ENCODE results near the gene CDK6. TPM values are rescaled to one million over a fixed set of nuclear protein-coding genes. Genes with fewer than 3 reads are reported as not detected.

CDK6 gene
- polyA plus RNA-seq, 4 donors = 43.8 to 53.3 (median 45.1) TPM

DNA sequence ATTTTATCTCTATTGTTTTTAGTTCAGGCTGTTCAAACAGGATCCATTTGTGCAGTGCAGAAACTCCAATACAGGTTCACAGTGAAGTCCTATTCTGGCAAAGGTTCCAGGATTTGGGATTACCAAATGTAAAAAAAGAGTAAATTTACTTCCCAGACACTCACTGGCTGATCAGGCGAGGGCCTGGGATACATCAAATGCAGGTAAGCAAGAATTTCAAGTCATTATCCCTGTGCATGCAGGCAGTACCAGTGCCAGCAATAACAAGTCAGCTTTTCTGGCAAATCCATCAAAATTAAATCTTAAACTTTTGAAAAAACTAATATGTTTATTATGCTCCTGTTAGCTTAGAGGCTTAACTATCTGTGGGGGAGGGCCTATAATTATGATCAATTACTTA, 6.3 kb downstream of the CDK6 start:
- DNase-seq (ENCODE audit: low read depth in 4 of 4, low spot score in 3 of 4) = no peak

DNA sequence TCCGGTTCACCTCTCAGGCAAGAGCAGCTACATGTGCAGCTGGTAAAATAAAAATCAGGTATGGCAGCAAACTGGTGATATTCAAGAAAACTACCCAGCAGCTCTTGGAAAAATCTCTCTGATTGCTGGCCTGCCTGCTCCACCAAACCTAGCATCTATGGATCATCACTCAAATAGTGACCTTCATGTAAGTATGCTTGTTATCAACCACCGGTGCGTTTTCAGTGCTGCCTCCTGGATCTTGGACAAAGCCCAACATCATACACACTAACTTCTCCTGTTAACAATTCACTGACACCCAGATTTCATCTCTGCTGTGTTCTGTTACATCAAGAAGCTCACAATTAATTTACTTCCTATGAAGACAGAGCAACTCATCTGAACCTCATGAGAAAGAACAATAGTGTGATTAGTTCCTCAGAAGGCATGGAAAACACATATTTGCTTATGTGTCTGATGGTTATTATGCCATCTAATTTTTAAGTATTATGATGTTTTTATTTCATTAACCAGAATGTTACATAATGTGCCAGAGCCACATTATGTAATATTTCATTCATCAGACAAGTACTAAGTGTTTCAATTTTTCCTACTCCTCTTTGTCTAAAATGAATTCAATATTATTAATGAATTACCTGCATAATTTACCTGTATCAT, 8.8 kb downstream of the CDK6 start:
- no peak for DNase-seq (ENCODE audit: low read depth in 4 of 4, low spot score in 3 of 4)

GRCh38 chr7:92826258-92826938, 10.0 kb downstream of the CDK6 start:
- no peak for DNase-seq (ENCODE audit: low read depth in 4 of 4, low spot score in 3 of 4)

- DNase-seq (ENCODE audit: low read depth in 4 of 4, low spot score in 3 of 4) = no peak
Observed at GRCh38 chr7:92824901-92825480, 11.4 kb downstream of the CDK6 start.

GRCh38 chr7:92824450-92824849, 11.9 kb downstream of the CDK6 start:
- DNase-seq (ENCODE audit: low read depth in 4 of 4, low spot score in 3 of 4) = no peak

DNA sequence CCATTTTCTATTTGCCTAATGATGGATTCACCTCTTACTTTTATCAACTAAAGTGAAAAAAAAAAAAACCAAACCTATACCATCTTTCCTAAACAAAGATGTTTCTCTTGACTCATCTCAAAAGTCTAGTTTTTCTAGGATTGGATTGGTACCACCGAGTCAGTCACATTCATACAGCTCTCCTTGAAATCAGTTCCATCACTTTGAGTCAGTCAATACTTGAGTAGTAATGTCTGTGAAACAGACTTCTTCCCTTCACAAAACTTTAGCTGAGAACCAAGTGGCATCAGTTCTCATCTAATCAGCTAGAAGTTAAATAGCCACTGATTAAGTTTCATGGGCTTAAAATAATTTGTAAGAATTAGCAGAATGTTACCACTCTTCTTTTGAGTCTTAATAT, 13.3 kb downstream of the CDK6 start:
- no peak for DNase-seq (ENCODE audit: low read depth in 4 of 4, low spot score in 3 of 4)

DNA sequence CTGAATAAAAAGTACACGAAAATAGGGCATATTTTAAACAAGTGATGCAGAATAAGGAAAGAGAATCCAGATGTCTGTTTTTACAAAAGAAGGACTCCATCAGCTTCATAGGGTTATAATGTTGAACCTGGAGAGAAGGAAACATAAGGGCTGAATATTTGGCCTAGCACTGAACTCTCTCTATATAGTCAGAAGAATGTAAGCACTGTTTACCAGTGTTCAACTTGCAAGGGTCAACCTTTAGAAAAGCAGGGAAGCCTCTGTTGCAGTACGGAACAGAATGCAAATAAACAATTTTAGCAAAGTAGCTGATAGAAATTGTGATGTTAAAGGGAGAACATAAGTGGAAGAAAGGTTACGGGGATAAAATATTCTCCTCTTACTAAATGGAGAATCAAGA, 16.2 kb downstream of the CDK6 start:
- no peak for DNase-seq (ENCODE audit: low read depth in 4 of 4, low spot score in 3 of 4)

DNA sequence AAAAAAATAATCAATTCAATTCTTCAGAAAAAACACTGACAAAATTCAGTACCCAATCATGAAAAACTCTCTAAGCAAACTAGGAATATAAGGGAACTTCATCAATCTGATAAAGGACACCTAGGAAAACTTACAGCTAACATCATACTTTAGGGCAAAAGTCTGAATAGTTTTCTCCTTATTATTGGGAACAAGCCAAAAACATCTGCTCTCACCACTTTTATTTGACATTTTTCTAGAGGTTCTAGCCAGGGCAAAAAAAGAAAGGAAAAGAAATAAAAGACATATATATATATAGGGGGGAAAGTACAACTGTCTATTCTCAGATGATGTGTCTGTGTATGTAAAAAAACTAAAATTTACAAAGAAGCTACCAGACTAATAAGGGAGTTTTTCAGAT, 19.0 kb downstream of the CDK6 start:
- DNase-seq (ENCODE audit: low read depth in 4 of 4, low spot score in 3 of 4) = no peak

- no peak for DNase-seq (ENCODE audit: low read depth in 4 of 4, low spot score in 3 of 4)
Observed at GRCh38 chr7:92815412-92815811, 21.0 kb downstream of the CDK6 start.

GRCh38 chr7:92813390-92814024, 22.9 kb downstream of the CDK6 start:
- no peak for DNase-seq (ENCODE audit: low read depth in 4 of 4, low spot score in 3 of 4)

GRCh38 chr7:92811158-92811557, 25.2 kb downstream of the CDK6 start:
- no peak for DNase-seq (ENCODE audit: low read depth in 4 of 4, low spot score in 3 of 4)

DNA sequence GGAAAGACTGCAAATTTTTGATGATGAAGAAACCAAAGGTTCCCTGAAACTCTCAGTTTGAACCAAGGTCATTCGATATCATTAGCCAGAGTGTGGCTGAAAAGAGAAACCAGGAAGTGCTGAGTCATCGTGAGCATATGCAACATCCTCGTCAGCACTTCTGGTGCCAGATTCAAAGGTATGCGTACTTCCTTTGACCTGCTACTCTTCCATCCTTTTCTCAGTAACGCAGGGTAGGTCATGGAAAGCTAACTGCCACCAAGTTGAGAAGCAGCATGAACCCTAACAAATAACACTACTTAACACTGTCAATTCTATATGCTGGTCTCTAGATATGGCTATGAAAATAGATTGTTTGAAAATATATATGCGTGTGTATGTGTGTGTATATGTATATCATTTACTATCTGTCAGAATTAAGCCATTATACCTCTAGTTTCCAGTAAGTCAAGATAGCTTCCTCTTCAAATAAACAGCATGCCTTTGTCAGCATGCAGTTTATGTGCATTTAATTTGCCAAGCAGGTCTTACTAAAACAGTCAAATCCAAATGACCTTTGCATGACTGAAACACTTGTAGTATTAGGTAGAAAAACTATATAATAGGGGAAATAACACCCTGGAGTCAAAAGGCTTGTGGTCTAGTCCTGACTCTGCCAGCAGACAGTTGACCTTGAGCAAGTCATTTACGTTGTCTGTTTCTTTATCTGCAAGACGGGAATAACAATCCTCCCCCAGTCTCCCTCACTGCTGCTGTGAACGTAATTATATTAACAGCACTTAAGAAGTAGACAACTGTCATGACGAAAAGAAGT, 26.4 kb downstream of the CDK6 start:
- peak; percentile 50 to 68 (median 58) for DNase-seq (ENCODE audit: low read depth in 4 of 4, low spot score in 3 of 4)

DNA sequence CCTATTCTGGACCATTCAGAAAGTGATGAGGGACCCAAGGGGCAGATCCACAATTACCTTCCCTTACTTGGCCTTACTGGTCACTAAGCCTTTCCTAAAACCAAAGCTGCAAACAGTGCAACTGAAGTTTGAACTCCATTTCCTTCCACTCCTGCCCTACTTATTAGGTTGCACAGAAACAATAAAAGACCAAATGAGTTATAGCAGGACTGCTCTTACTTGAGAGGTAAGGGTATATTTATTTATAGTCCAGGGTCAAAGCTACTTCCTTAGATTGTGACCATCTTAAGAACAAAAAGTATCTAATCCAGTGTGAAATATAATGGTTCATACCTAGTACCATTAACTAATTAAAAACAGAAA, 27.0 kb downstream of the CDK6 start:
- DNase-seq (ENCODE audit: low read depth in 4 of 4, low spot score in 3 of 4) = no peak

DNA sequence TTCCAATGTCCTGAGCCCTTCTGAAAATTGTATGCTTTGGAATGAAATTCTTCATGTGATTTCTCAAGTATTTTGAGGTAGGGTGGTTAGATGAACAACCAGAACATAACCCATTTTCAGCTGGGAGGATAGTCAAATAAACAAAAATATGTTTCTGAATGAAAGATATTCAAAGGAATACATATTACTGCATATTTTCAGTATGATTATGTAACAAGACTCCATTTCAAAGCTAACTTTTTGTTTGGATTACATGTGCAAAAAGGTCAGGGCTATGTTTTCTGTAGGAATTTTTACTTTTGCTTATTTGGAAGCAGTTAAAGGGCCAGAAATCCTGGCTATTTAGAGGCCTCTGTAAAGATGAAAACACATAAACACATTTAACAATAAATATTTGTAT, 27.7 kb downstream of the CDK6 start:
- no peak for DNase-seq (ENCODE audit: low read depth in 4 of 4, low spot score in 3 of 4)

DNA sequence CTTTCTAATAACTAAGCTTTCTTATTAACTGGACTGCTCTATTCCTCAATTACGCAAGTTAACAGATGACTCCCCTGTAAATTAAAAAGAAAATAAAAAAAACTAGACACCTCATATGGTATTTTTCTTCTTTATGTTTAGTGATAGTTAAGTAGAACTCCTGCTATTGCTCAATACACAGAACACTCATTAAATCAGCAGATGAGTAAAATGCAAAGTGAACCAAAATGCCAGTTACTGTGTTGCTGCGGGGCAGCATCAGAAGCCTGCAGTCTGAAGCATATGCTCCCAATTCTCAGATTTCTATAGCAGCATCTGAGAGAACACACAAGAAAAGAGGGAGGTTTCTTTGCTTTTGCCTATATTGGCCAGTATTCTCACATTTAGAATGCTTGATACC, 28.4 kb downstream of the CDK6 start:
- no peak for DNase-seq (ENCODE audit: low read depth in 4 of 4, low spot score in 3 of 4)

GRCh38 chr7:92806496-92806895, 29.9 kb downstream of the CDK6 start:
- DNase-seq (ENCODE audit: low read depth in 4 of 4, low spot score in 3 of 4) = no peak

GRCh38 chr7:92802406-92802805, 34.0 kb downstream of the CDK6 start:
- no peak for DNase-seq (ENCODE audit: low read depth in 4 of 4, low spot score in 3 of 4)

GRCh38 chr7:92799446-92800211, 36.7 kb downstream of the CDK6 start:
- DNase-seq (ENCODE audit: low read depth in 4 of 4, low spot score in 3 of 4) = no peak

DNA sequence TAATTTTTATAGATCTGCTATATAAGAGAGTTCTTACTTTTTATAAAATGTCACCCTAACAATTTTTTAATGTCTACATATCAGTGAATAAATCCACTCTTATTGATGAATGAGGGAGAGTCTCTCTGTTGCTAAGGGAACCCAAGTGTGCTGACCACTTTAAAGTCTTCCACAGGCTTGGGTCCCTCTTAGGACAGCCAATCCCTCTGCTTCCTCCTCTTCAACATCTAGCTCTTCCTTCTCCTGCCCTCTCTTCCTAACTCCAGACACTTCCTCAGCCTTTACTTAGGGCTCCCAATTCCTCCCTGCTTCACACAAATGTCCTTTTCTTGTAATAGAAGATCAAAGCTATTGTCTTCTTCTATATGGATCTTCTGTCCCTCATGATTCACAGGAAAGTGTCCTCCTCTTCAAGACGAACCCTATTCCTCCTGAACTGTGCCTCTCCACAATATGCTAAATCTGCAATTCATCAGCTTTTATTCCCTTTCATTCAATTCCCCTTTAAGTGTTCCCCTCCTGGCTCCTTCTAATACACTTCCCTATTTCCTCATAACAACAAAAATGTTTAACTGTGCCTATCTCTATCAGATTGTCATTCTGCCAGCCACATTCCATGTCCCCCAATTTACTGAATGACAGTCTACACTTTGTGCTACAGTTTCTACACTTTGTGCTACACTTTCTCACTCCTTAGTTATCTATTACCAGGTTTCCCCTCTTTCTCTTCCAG, 37.7 kb downstream of the CDK6 start:
- no peak for DNase-seq (ENCODE audit: low read depth in 4 of 4, low spot score in 3 of 4)

- no peak for DNase-seq (ENCODE audit: low read depth in 4 of 4, low spot score in 3 of 4)
Observed at GRCh38 chr7:92797693-92798092, 38.7 kb downstream of the CDK6 start.
